GM19324 (cell line): Measurements from ENCODE around the gene IWS1.
"Not testable (repeated sequence)": the region's sequence is repeated elsewhere in the genome, so short reads cannot be mapped to it uniquely, and the experiment has no call there.

Experiments used
- ATAC-seq: cut with Tn5 transposase; IDR thresholded peaks from one replicate; pipeline ENCODE4 v1.9.1; 2021; ENCODE audit warnings: mild to moderate bottlenecking, moderate library complexity; ENCODE audit not compliant: unreplicated experiment, low FRiP score

IWS1 gene

DNA sequence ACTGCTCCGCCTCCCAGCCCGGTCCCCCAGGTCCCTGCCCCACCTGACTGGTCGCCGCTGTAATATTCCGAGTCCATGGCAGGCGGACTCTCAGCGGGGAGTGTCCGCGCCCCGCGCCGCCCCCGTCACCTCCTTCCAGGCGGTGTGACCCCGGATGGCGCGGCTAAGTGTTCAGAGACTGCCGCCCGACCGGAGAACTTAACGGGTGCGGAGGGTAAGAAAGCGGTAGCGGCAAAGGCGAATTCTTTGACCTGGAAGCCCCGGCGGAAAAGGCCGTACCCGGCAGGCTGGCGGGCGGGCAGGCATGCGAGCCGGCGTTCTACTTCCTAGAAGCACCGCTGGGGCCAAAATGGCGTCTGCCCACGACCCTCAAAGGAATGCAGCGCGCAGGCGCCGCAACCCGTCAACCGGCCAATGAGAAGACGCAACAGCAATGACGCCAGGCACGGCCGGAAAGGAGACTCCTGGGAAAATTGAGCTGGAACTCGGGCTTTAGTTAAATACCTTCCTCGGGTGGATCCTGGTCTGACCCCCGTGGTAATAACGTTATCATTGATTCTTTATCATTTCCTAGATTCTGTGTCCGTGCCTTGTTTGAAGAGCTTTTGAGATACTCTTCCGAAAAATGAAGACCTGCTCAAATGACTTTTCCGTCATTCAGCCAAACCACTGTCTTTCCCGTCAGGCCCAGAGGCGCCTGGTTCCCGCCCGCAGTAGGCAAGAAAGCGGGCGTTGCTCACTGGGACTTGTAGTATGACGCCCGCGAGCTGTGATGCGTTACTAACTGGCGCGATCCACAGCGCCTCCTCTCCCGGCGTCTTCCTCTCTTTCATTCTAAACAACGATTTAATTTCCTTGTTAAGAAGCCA is at the start of gene IWS1:
TSS of gene IWS1 (minus strand) at position 358 of the 869 bp plus-strand sequence. CDS start at position 77, 281 bp downstream.
- peak; percentile 92 for ATAC-seq

- no peak for ATAC-seq
Measured at GRCh38 chr2:127575941-127576432, 49.7 kb upstream of the IWS1 start.

DNA sequence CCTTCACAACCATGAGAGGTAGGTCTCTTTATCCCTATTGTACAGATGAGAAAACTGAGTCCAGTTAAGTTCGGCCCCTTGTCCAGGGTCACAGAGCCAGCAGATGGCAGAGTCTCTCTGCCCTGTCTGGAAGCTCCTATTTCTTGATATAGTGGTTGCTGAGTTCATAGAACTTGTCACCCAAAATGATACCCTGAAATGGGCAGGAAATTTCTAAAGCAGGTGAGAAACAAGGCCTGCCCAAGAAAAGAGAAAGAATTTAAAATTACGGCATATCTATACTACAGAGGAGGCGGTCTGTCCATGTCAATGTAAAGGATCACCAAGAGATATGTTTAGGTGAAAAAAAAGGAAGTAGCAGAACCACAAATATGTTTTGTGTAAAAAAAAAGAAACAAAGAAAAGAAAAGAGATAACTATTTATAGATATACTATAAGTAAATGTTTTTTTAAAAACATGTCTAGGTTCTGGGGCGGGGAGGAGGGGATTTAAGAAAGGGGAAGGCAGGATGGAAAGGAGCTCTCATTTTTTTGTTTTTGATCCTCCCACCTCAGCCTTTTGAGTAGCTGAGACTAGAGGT is 49.0 kb upstream of the IWS1 start:
- no peak for ATAC-seq

DNA sequence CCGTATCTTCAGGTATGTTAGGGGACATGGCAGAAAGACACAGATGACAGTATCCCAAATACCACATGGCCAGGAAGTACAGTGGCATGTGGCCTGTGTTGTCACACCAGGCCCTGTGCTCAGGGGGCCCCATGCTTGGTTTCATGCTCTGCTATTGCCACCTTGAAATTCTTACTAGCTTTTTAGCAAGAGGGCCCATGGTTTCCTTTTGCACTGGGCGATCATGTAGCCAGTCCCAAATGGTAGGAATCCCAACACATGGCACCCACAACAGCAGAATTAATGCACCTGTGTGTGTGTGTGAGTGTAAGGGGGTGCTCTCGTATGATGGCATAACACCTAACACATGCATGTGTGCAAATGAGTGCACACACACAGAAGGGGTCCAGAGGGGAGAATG is 48.4 kb upstream of the IWS1 start:
- no peak for ATAC-seq

DNA sequence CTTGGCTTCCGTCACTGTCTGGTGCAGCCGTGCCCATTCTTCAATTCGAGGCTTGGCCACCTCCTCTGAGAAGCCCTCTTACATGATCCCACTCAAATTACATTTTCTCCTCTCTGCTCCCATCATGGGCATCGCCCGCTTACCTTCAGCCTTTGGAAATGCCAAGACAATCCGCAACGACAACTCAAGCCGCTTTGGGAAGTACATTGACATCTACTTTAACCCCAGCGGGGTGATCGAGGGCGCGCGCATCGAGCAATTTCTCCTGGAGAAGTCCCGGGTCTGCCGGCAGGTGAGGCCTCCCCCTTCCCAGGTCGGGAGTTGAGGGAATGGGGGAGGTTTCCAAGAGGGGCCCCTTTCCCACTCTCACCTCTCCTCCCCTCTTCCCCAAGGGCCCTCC is 47.5 kb upstream of the IWS1 start:
- ATAC-seq, result no peak

GRCh38 chr2:127573298-127573697 is 47.0 kb upstream of the IWS1 start:
- no peak for ATAC-seq

- no peak for ATAC-seq
Measured at GRCh38 chr2:127572841-127573240, 46.6 kb upstream of the IWS1 start.

- ATAC-seq, result not testable (repeated sequence)
Measured at GRCh38 chr2:127572352-127572751, 46.1 kb upstream of the IWS1 start.

DNA sequence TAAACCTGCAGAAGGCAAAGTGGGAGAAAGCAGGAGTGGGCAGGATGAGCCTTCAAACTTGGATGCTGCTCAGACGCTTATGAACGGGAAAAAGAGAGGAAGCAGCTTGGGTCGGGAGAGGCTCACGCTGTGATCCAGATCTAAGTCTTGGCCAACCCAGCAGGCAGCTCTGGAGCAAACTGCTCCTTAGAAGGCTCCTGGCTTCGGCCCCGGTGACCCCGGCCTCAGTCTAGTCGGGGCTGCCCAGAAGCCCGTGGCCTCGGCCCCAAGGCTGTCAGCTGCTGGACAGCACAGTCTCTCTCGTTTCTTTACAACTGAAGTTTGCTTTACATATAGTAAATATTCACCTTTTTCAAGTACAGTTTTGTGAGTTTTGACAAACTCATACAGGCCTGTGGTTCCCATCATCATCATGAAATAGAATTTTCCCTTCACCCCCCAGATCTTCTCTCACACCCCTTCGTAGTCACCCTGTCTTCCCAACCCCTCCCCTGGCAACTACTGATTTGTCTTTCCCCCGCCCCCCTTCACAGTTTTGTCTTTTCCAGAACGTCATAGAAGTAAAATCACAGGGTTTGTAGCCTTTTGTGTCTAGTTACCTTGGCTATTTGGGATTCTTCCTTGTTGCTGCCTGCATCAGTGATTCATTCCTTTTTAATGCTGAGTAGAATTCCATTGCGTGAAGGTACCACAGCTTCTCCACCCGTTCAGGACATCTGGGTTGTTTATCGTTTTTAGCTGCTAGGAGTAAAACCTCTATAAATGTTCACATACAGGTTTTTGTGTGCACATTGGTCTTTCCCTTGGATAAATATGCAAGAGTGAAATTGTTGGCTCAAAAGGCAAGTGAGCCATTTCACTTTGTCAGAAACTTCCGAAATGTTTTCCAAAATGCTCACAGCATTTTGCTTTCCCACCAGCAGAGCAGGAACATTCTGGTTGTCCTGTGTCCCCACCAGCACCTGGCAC is 44.3 kb upstream of the IWS1 start:
- ATAC-seq, result no peak

DNA sequence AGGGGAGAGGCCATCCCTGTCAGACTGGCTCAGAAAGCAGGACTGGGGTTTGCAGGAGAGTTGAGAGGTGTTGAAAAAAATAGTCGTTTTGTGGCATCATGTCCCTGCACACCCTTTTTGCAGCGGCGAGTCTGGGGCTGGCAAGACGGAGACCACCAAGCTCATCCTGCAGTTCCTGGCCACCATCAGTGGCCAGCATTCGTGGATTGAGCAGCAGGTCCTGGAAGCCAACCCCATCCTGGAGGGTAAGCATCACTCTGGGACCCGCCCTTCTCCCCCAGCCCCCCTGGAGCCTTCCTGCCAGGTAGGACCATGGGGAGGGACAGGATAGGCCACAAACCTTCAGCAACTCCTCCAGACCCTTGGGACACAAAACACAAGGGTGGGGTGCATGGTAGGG is 43.4 kb upstream of the IWS1 start:
- ATAC-seq, result no peak

- no peak for ATAC-seq
Measured at GRCh38 chr2:127568128-127568527, 41.8 kb upstream of the IWS1 start.

GRCh38 chr2:127567351-127567854 is 41.1 kb upstream of the IWS1 start:
- no peak for ATAC-seq

- no peak for ATAC-seq
Measured at GRCh38 chr2:127566576-127566975, 40.3 kb upstream of the IWS1 start.

GRCh38 chr2:127566139-127566417 is 39.8 kb upstream of the IWS1 start:
- ATAC-seq, result no peak

DNA sequence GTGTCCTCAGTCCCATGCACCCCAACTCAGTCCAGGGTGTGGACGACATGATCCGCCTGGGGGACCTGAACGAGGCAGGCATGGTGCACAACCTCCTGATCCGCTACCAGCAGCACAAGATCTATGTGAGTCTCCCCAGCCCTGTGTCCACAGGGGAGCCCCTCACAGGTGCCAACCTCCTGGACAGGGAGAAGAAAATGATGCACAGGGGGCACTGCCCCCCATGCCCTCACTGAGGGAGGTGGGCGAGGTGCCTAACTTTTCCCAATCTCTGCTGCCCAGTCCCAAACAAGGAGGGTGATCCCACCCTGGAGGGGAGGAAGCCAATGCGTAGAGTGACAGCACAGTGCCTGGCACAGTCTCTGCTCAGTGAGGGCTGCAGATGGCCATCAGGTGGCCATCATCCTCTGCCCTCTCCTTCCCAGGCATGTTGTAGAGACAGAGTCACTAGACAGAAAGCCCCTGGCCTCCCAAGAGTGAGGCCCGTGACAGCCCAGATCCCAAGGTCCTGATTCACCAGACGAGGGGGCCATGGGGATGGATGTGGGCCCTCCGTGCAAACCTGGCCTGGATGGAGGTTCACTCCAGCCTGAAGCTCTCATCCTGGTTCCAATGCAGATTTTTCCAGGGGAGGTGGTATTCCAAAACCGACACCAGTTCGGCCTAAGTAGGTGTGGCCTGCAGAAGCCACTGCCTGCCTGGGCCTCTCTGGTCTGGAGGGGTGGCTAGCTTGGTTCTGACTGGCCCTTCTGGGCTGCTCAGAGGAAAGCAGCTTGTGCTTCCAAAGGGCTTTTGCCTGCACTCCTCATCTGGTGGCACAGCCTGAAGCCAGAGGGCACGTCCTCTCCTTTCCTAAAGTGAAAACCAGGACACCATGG is 39.2 kb upstream of the IWS1 start:
- no peak for ATAC-seq

DNA sequence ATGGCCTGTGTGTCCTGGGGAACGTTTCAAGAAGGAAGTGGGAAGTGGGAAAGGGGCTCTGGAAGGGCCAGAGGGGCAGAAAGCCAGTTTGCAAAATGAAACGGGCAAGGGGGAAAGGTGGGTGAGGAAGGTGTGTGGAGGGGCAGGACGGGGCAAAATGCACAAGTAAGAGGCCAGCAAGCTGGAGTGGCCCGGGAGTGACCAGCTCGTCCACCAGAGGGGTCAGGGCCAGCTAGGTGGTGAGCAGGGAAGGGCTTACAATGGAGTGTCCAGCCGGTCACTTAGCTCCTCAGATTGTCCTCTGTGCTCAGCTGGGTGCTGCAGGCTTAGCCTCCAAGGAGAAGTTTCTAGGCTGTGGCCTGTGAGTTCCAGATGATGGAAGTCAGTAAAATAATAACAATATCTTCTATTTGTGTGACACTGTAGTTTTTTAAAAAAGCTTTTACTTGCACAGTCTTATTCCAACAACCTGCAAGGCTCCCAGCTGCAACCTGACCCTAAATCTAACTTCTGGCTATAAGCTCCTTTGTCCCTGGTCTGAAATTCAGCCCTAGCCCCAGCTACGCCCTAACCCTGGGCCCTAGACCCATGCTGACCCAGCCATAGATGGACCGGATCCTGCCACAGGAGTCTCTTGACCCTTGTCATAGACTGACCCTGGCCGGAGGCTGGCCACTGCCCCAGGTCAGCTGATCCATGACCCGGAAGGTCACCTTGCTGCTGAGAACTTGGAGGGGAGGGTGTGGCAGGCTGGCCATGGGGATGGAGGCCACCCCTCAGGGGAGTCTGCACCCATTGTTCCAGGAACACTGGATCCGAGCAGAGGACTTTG is 38.4 kb upstream of the IWS1 start:
- no peak for ATAC-seq

- ATAC-seq, result peak; percentile 94
Measured at GRCh38 chr2:127563458-127564428, 37.5 kb upstream of the IWS1 start.

- no peak for ATAC-seq
Measured at GRCh38 chr2:127562936-127563335, 36.6 kb upstream of the IWS1 start.
